Left lung (tissue), 10 donors: ENCODE results near the gene CHD1. TPM values are rescaled to one million over a fixed set of nuclear protein-coding genes. Genes with fewer than 3 reads are reported as not detected.
"Not testable (repeated sequence)": the region's sequence is repeated elsewhere in the genome, so short reads cannot be mapped to it uniquely, and the experiment has no call there.

Source experiments
- ATAC-seq: fragments of 200-7000 bp; cut with Tn5 transposase; one replicate; pipeline ENCODE4 v1.9.1; 2020; ENCODE audit warnings: moderate library complexity
- DNase-seq, 4 donors: peaks; one replicate each; pipeline ENCODE4 v3.0.0-alpha.2; 2013 to 2020
- H3K27ac ChIP-seq, 2 donors: fragments of 200-600 bp; sonication (generic) in 1 of 2; one replicate each; pipeline versions ENCODE4 v1.5.0 to v1.8.0; 2020 to 2021
- H3K27me3 ChIP-seq, 2 donors: fragments of 200-600 bp; sonication (generic) in 1 of 2; one replicate each; pipeline versions ENCODE4 v1.5.0 to v1.8.0; 2020 to 2021
- H3K36me3 ChIP-seq, 2 donors: fragments of 200-600 bp; sonication (generic) in 1 of 2; one replicate each; pipeline versions ENCODE4 v1.5.0 to v1.8.0; 2020 to 2021
- H3K4me1 ChIP-seq, 2 donors: fragments of 200-600 bp; one replicate each; pipeline ENCODE4 v1.8.0; 2021
- H3K4me3 ChIP-seq, 2 donors: fragments of 200-600 bp; sonication (generic) in 1 of 2; one replicate each; pipeline versions ENCODE4 v1.5.0 to v1.8.0; 2020 to 2021; ENCODE audit warnings: mild to moderate bottlenecking in 1 of 2
- H3K9me3 ChIP-seq, 2 donors: fragments of 200-600 bp; sonication (generic) in 1 of 2; one replicate each; pipeline versions ENCODE4 v1.5.0 to v1.8.0; 2020 to 2021
- intact Hi-C, 2 donors: fragments of 100-400 bp; cut with DNase I; formaldehyde crosslinking; loops; one replicate each; pipeline versions ENCODE4 v1.11.2 to v1.14.2; 2022
- polyA plus RNA-seq, 6 donors: library from polyadenylated mRNA; unstranded; fragments of 120-200 nt; gene quantifications; one replicate each; pipeline ENCODE4 v1.2.1, GENCODE V29; 2013; ENCODE audit not compliant: insufficient read length in 6 of 6
- total RNA-seq, 2 donors: library from RNA; stranded (reverse); fragmentation: NEBNext Ultra II Directional; extraction: Animal tissue kit (Norgen Biotek cat#: 25700); gene quantifications; one replicate each; pipeline ENCODE4 v1.2.1, GENCODE V29; 2021
- TF ChIP-seq, protein P1 (sequence below), 2 donors: fragments of 200-600 bp; sonication (generic) in 1 of 2; IDR thresholded peaks; one replicate each; pipeline versions ENCODE4 v1.5.0 to v1.8.0; 2021; ENCODE audit warnings: antibody characterized with exemption in 2 of 2
- donor health status: DM: no; HTN: yes; CAD: no.
- donor health status: DM: no; HTN: no; CAD: no.

The CHD1 gene
- total and polyA plus RNA-seq, 8 donors = 26.0 to 76.8 (median 64.0) TPM

DNA sequence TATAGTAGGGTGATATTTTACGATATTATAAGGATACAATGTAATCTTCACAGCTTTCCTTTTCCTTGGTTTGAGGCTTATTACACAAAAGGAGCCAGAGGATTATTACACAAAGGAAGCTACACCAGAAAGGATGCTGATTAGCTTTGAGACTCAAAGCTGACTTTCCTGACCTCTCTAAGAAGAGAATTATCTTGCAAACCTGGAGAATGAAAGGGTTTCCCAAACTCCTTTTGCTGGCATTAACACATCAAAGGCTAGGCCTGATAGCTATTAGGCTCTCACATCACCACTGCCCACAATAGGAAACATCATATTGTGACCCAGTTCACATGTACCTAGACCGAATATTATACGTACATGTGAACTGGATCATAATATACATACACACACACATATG, 34.2 kb upstream of the CHD1 start:
- peaks cover 0 to 7% of the 10 kb centered on the region in 2 donors for H3K9me3 ChIP-seq
- H3K27ac ChIP-seq = no peak overlapping the region
- H3K4me1 ChIP-seq = no peaks in the 10 kb centered on the region
- DNase-seq (no peak), ATAC-seq (no peak)
- TF ChIP-seq, protein P1, sequence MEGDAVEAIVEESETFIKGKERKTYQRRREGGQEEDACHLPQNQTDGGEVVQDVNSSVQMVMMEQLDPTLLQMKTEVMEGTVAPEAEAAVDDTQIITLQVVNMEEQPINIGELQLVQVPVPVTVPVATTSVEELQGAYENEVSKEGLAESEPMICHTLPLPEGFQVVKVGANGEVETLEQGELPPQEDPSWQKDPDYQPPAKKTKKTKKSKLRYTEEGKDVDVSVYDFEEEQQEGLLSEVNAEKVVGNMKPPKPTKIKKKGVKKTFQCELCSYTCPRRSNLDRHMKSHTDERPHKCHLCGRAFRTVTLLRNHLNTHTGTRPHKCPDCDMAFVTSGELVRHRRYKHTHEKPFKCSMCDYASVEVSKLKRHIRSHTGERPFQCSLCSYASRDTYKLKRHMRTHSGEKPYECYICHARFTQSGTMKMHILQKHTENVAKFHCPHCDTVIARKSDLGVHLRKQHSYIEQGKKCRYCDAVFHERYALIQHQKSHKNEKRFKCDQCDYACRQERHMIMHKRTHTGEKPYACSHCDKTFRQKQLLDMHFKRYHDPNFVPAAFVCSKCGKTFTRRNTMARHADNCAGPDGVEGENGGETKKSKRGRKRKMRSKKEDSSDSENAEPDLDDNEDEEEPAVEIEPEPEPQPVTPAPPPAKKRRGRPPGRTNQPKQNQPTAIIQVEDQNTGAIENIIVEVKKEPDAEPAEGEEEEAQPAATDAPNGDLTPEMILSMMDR (IDR thresholded peaks at IDR 0.05) = no peak
- intact Hi-C loops = no loop called here
- no peak overlapping the region for H3K4me3 ChIP-seq
- H3K27me3 ChIP-seq = no peaks in the 10 kb centered on the region
- H3K36me3 ChIP-seq = no peaks in the 10 kb centered on the region

DNA sequence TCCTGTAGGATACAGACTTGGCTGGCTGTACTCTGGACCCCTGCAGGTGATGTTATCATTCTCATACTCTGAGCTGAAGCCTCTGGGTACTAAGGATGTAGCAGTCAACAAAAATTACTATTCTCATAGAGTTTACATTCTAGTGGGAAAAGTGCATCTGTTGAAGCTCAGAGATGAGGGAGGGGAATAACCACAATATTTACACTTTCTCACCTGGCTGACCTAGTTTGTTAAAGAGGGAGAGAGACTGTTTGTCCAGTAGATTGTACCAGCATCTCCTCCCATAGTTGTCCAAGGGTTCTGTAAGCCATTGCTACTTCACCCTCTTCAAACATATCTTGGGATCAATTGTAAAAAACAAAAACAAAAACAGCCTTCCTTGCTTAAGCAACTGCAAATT, 33.8 kb upstream of the CHD1 start:
- ATAC-seq (no peak), DNase-seq (no peak)
- no peaks in the 10 kb centered on the region for H3K4me1 ChIP-seq
- no peaks in the 10 kb centered on the region for H3K36me3 ChIP-seq
- no peaks in the 10 kb centered on the region for H3K27me3 ChIP-seq
- H3K4me3 ChIP-seq = no peak overlapping the region
- H3K27ac ChIP-seq = no peak overlapping the region
- TF ChIP-seq, protein P1 (IDR thresholded peaks at IDR 0.05) = no peak
- H3K9me3 ChIP-seq = peaks cover 0 to 7% of the 10 kb centered on the region in 2 donors
- intact Hi-C loops = no loop called here

DNA sequence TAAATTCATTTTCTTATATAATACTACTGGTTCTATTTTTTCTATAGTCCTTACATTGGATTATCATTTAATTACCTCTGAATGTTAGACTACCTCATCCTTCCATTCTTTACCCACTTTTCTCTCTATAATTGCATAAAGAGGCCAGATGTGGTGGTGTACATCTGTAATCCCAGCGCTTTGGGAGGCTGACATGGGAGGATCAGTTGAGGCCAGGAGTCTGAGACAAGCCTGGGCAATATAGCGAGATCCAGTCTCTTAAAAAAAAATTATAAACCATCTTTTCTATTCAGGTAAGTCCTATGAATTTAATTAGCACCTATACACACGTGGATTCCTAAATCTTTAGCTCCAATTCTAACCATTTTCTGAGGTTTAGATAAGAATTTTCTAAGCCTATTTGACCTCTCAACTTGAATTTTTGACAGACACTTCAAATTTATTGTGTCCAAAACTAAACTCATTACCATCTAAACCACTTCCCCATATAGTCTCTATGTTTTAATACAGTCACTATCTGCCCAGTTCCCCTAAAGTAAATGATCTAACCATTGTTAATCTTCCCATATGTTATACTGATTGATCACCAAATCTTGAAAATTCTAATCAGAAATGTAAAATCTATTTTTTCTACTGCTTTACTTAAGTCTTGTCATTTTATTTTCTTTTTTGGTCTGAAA, 33.0 kb upstream of the CHD1 start:
- ATAC-seq (no peak), DNase-seq (no peak)
- Histone ChIP-seq H3K9me3 (peaks cover 0 to 7% of the 10 kb centered on the region in 2 donors), H3K4me3 (no peak overlapping the region), H3K27me3 (no peaks in the 10 kb centered on the region), H3K27ac (no peak overlapping the region), H3K36me3 (no peaks in the 10 kb centered on the region), H3K4me1 (no peaks in the 10 kb centered on the region)
- TF ChIP-seq, protein P1 (IDR thresholded peaks at IDR 0.05) = no peak
- intact Hi-C loops = no loop called here

DNA sequence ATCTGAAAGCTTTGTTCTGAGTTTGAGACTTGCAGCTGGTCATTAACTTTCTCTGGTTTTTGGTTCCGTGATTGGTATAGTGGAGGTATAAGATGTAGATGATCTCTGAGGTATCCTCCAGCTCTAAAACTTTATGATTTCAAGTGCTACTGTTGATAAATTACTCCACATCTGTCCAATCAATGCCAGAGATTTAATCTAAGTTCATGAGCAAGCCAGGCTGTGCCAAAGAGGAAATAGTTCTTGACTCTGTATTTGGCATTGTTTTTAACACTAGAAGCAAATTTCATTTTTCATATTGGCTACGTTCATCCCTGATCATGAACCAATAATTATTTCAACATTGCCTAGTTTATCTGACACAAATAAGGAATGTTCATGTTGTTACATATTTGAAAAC, 28.5 kb upstream of the CHD1 start:
- ATAC-seq (no peak), DNase-seq (no peak)
- Histone ChIP-seq H3K36me3 (no peaks in the 10 kb centered on the region), H3K4me3 (no peak overlapping the region), H3K27ac (no peak overlapping the region), H3K4me1 (no peaks in the 10 kb centered on the region), H3K27me3 (no peaks in the 10 kb centered on the region), H3K9me3 (no peaks in the 10 kb centered on the region)
- intact Hi-C loops = no loop called here
- TF ChIP-seq, protein P1 (IDR thresholded peaks at IDR 0.05) = no peak

DNA sequence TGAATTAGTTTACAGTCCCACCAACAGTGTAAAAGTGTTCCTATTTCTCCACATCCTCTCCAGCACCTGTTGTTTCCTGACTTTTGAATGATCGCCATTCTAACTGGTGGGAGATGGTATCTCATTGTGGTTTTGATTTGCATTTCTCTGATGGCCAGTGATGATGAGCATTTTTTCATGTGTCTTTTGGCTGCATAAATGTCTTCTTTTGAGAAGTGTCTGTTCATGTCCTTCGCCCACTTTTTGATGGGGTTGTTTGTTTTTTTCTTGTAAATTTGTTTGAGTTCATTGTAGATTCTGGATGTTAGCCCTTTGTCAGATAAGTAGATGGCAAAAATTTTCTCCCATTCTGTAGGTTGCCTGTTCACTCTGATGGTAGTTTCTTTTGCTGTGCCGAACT, 27.1 kb upstream of the CHD1 start:
- H3K9me3 ChIP-seq, H3K36me3 ChIP-seq, intact Hi-C loops, H3K4me1 ChIP-seq, DNase-seq, H3K4me3 ChIP-seq, H3K27ac ChIP-seq, ATAC-seq, H3K27me3 ChIP-seq: not testable (repeated sequence)

DNA sequence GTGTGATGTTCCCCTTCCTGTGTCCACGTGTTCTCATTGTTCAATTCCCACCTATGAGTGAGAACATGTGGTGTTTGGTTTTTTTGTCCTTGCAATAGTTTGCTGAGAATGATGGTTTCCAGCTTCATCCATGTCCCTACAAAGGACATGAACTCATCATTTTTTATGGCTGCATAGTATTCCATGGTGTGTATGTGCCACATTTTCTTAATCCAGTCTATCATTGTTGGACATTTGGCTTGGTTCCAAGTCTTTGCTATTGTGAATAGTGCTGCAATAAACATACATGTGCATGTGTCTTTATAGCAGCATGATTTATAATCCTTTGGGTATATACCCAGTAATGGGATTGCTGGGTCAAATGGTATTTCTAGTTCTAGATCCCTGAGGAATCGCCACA, 26.7 kb upstream of the CHD1 start:
- H3K4me3 ChIP-seq, H3K9me3 ChIP-seq, DNase-seq, H3K27me3 ChIP-seq, intact Hi-C loops, ATAC-seq, H3K27ac ChIP-seq, H3K36me3 ChIP-seq, H3K4me1 ChIP-seq: not testable (repeated sequence)
